H1 (cell line): ENCODE measurements around the gene DGKK. TPM values are rescaled to one million over a fixed set of nuclear protein-coding genes. Genes with fewer than 3 reads are reported as not detected.

Experiments used
- CTCF ChIA-PET: fragments of 300-600 bp; sonication (Branson Sonifier 250); formaldehyde crosslinking; loops from one replicate; lab custom pipeline; 2021; ENCODE audit not compliant: partially characterized antibody; lab: Charles Lee
- POLR2A ChIA-PET: fragments of 300-600 bp; sonication (Branson Sonifier 250); formaldehyde crosslinking; loops from one replicate; lab custom pipeline; 2021; ENCODE audit warnings: inconsistent platforms; ENCODE audit not compliant: partially characterized antibody; lab: Charles Lee
- DNase-seq, 2 experiments: peaks; one replicate each; pipeline versions ENCODE4 v3.0.0 to v3.0.0-alpha.2; 2010 to 2022; ENCODE audit warnings: low spot score in 2 of 2, low read depth in 1 of 2, mixed read lengths in 1 of 2
- FAIRE-seq: peaks from 2 replicates; lab custom pipeline; 2011; peaks lifted over from hg19 to GRCh38; lab: Jason Lieb, UNC
- H2AFZ ChIP-seq: 2 replicates; pipeline ENCODE4 v1.8.1; 2012; ENCODE audit warnings: low read length, inconsistent platforms
- H2AK5ac ChIP-seq: 2 replicates; pipeline ENCODE4 v1.6.1; 2013; ENCODE audit warnings: low read depth, low read length
- H2BK120ac ChIP-seq: replicated peaks from 2 replicates; pipeline ENCODE3; 2013; ENCODE audit warnings: low read depth, low read length, inconsistent platforms
- H2BK12ac ChIP-seq: 2 replicates; pipeline ENCODE4 v1.6.1; 2013; ENCODE audit warnings: low read depth, low read length
- H2BK15ac ChIP-seq: 2 replicates; pipeline ENCODE4 v1.6.1; 2013; ENCODE audit warnings: low read length
- H2BK20ac ChIP-seq: 2 replicates; pipeline ENCODE4 v1.6.1; 2013; ENCODE audit warnings: low read length
- H2BK5ac ChIP-seq: 2 replicates; pipeline ENCODE4 v1.6.1; 2013; ENCODE audit warnings: low read depth, low read length
- H3K14ac ChIP-seq: 2 replicates; pipeline ENCODE4 v1.6.1; 2013; ENCODE audit warnings: inconsistent platforms; ENCODE audit not compliant: insufficient read length
- H3K18ac ChIP-seq: 2 replicates; pipeline ENCODE4 v1.6.1; 2013; ENCODE audit warnings: low read length; ENCODE audit errors: extremely low read depth
- H3K23ac ChIP-seq: 2 replicates; pipeline ENCODE4 v1.6.1; 2013; ENCODE audit warnings: inconsistent platforms; ENCODE audit not compliant: insufficient read length
- H3K23me2 ChIP-seq: 2 replicates; pipeline ENCODE4 v1.6.1; 2013; ENCODE audit warnings: low read depth, low read length
- H3K27ac ChIP-seq: 2 replicates; pipeline ENCODE4 v1.6.1; 2011; ENCODE audit warnings: low read depth, low read length, inconsistent platforms
- H3K27me3 ChIP-seq, 4 experiments: replicated peaks in 1 of 4; 1 replicate in 1 of 4; 2 replicates in 3 of 4; pipeline versions ENCODE4 v1.6.1 to v1.8.1; 2011 to 2013; ENCODE audit warnings: low read length in 3 of 4, mild to moderate bottlenecking in 3 of 4, inconsistent platforms in 2 of 4, mixed read lengths in 2 of 4, moderate library complexity in 1 of 4; ENCODE audit not compliant: control insufficient read depth in 3 of 4, insufficient read depth in 3 of 4; ENCODE audit errors: extremely low read depth in 1 of 4
- H3K36me3 ChIP-seq, 4 experiments: 2 replicates each; pipeline versions ENCODE4 v1.6.1 to v1.8.1; 2011 to 2013; ENCODE audit warnings: mild to moderate bottlenecking in 4 of 4, low read length in 3 of 4, moderate library complexity in 2 of 4, control low read depth in 1 of 4, inconsistent platforms in 1 of 4; ENCODE audit not compliant: insufficient read depth in 4 of 4, control insufficient read depth in 2 of 4
- H3K4ac ChIP-seq: replicated peaks from 2 replicates; pipeline ENCODE3; 2013; ENCODE audit warnings: low read length, low read depth, mixed read lengths, inconsistent platforms; ENCODE audit not compliant: insufficient read length
- H3K4me1 ChIP-seq, 4 experiments: replicated peaks in 1 of 4; 1 replicate in 1 of 4; 2 replicates in 3 of 4; pipeline versions ENCODE4 v1.6.1 to v1.8.1; 2011 to 2013; ENCODE audit warnings: low read length in 3 of 4, inconsistent platforms in 2 of 4, mixed read lengths in 1 of 4; ENCODE audit not compliant: insufficient read depth in 4 of 4, control insufficient read depth in 3 of 4
- H3K4me2 ChIP-seq, 2 experiments: 2 replicates each; pipeline versions ENCODE4 v1.6.1 to v1.8.1; 2011 to 2013; ENCODE audit warnings: low read depth in 2 of 2, low read length in 2 of 2, control low read depth in 1 of 2, inconsistent platforms in 1 of 2, mild to moderate bottlenecking in 1 of 2; ENCODE audit not compliant: insufficient read depth in 1 of 2
- H3K4me3 ChIP-seq, 4 experiments: fragments of 200-600, 300-600 bp in 1 of 4; sonication (generic), shearing (Covaris generic), sonication (Bioruptor Twin) in 1 of 4; 2 replicates each; pipeline versions ENCODE4 v1.5.1 to v1.8.1; 2011 to 2016; ENCODE audit warnings: low read length in 4 of 4, low read depth in 3 of 4, control low read depth in 2 of 4, inconsistent platforms in 2 of 4, mild to moderate bottlenecking in 2 of 4, mixed read lengths in 1 of 4, moderate library complexity in 1 of 4; ENCODE audit not compliant: insufficient read depth in 2 of 4; ENCODE audit errors: extremely low read depth in 1 of 4
- H3K56ac ChIP-seq: replicated peaks from 2 replicates; pipeline ENCODE3; 2013; ENCODE audit warnings: low read depth, mild to moderate bottlenecking, mixed read lengths, low read length, inconsistent platforms; ENCODE audit not compliant: insufficient read length
- H3K79me1 ChIP-seq: 2 replicates; pipeline ENCODE4 v1.6.1; 2013; ENCODE audit warnings: low read depth, low read length, control low read depth
- H3K79me2 ChIP-seq, 2 experiments: 2 replicates each; pipeline versions ENCODE4 v1.6.1 to v1.8.1; 2012 to 2013; ENCODE audit warnings: low read length in 2 of 2, mild to moderate bottlenecking in 2 of 2, inconsistent platforms in 1 of 2; ENCODE audit not compliant: insufficient read depth in 2 of 2, control insufficient read depth in 1 of 2
- H3K9ac ChIP-seq, 4 experiments: replicated peaks in 1 of 4; 1 replicate in 1 of 4; 2 replicates in 3 of 4; pipeline versions ENCODE4 v1.6.1 to v1.8.1; 2011 to 2013; ENCODE audit warnings: low read depth in 3 of 4, low read length in 3 of 4, control low read depth in 2 of 4, mild to moderate bottlenecking in 2 of 4, moderate library complexity in 2 of 4, inconsistent platforms in 1 of 4; ENCODE audit errors: extremely low read depth in 1 of 4
- H3K9me3 ChIP-seq, 2 experiments: 2 replicates each; pipeline versions ENCODE4 v1.6.1 to v1.8.1; 2012 to 2013; ENCODE audit warnings: mild to moderate bottlenecking in 2 of 2, moderate library complexity in 2 of 2, control low read depth in 1 of 2, inconsistent platforms in 1 of 2, low read depth in 1 of 2, low read length in 1 of 2, mixed read lengths in 1 of 2; ENCODE audit not compliant: insufficient read depth in 2 of 2
- H4K20me1 ChIP-seq, 2 experiments: replicated peaks in 1 of 2; 2 replicates each; pipeline versions ENCODE3 to v1.8.1; 2011 to 2013; ENCODE audit warnings: inconsistent platforms in 2 of 2, low read length in 2 of 2, mild to moderate bottlenecking in 1 of 2; ENCODE audit not compliant: insufficient read depth in 2 of 2, control insufficient read depth in 1 of 2
- H4K5ac ChIP-seq: 2 replicates; pipeline ENCODE4 v1.6.1; 2013; ENCODE audit warnings: low read length, low read depth, mixed read lengths, inconsistent platforms; ENCODE audit not compliant: insufficient read length
- H4K8ac ChIP-seq: 2 replicates; pipeline ENCODE4 v1.8.0; 2013; ENCODE audit warnings: mild to moderate bottlenecking, moderate library complexity, low read length, inconsistent platforms; ENCODE audit not compliant: insufficient read depth; ENCODE audit errors: extremely low read depth
- H4K91ac ChIP-seq: replicated peaks from 2 replicates; pipeline ENCODE3; 2013; ENCODE audit warnings: low read length, mixed read lengths, inconsistent platforms; ENCODE audit not compliant: insufficient read length
- BACH1 ChIP-seq: IDR thresholded peaks from 2 replicates; pipeline ENCODE4 v1.6.1; 2012; ENCODE audit warnings: low read length, improper control_type of control experiment
- HDAC2 ChIP-seq, 2 experiments: fragments of 300-600 bp in 1 of 2; sonication (generic) in 1 of 2; IDR thresholded peaks; 2 replicates each; pipeline ENCODE4 v1.6.1; 2011 to 2012; ENCODE audit warnings: low read depth in 2 of 2, low read length in 2 of 2, mild to moderate bottlenecking in 2 of 2, moderate library complexity in 2 of 2, borderline replicate concordance in 1 of 2, inconsistent platforms in 1 of 2
- KDM1A ChIP-seq: fragments of 200-600, 300-600 bp; sonication (generic); IDR thresholded peaks from 2 replicates; pipeline ENCODE4 v1.7.1; 2016; ENCODE audit warnings: mild to moderate bottlenecking, low read length, borderline replicate concordance
- RAD21 ChIP-seq, 2 experiments: IDR thresholded peaks in 1 of 2; conservative IDR thresholded peaks in 1 of 2; 2 replicates each; pipeline ENCODE4 v1.6.1; 2011; ENCODE audit warnings: low read depth in 2 of 2, low read length in 2 of 2, improper control_type of control experiment in 1 of 2, inconsistent platforms in 1 of 2, mild to moderate bottlenecking in 1 of 2, moderate library complexity in 1 of 2
- SIX5 ChIP-seq: IDR thresholded peaks from 2 replicates; pipeline ENCODE4 v1.6.1; 2011; ENCODE audit warnings: mild to moderate bottlenecking, low read depth, low read length
- SRF ChIP-seq: IDR thresholded peaks from 2 replicates; pipeline ENCODE4 v1.6.1; 2011; ENCODE audit warnings: mild to moderate bottlenecking, low read depth, low read length, moderate library complexity
- WGBS, 2 experiments: shearing (Covaris generic) in 1 of 2; methylation state at CpG; one replicate each; pipeline versions ENCODE4 v1.1.6 to v1.1.7; 2013 to 2015; ENCODE audit warnings: low lambda C conversion rate in 2 of 2, mixed read lengths in 2 of 2, inconsistent platforms in 1 of 2, low coverage in 1 of 2, missing lambda C conversion rate in 1 of 2; ENCODE audit not compliant: insufficient replicate concordance in 2 of 2, insufficient coverage in 1 of 2, insufficient read length in 1 of 2; ENCODE audit errors: extremely low coverage in 1 of 2, missing lambda C conversion rate in 1 of 2; 5-methylcytosine and 5-hydroxymethylcytosine counted together
- polyA plus RNA-seq, 7 experiments: library from polyadenylated mRNA; depleted of rRNA in 3 of 7; stranded (reverse) in 5 of 7; unstranded in 2 of 7; fragments of >200 nt in 5 of 7; fragments of 200-250 nt in 2 of 7; gene quantifications; 1 replicate in 5 of 7; 2 replicates in 1 of 7; 4 replicates in 1 of 7; pipeline versions ENCODE4 v1.2.1 to v1.2.3, GENCODE V29; 2011 to 2013; ENCODE audit warnings: missing spikeins in 2 of 7, mixed read lengths in 2 of 7
- total RNA-seq: library from RNA; stranded (reverse); fragmentation: NEBNext Ultra II Directional; extraction: Animal tissue kit (Norgen Biotek cat#: 25700); gene quantifications from 2 replicates; pipeline ENCODE4 v1.2.1, GENCODE V29; 2021
- TF ChIP-seq, protein P1 (sequence below): IDR thresholded peaks from 2 replicates; pipeline ENCODE4 v1.6.1; 2012; ENCODE audit warnings: inconsistent platforms
- TF ChIP-seq, protein P2 (sequence below), 3 experiments: IDR thresholded peaks; 1 replicate in 2 of 3; 2 replicates in 1 of 3; pipeline versions ENCODE4 v1.5.1 to v1.6.1; 2011; ENCODE audit warnings: low read length in 3 of 3, mild to moderate bottlenecking in 3 of 3, inconsistent platforms in 2 of 3, low read depth in 1 of 3, moderate library complexity in 1 of 3; ENCODE audit not compliant: insufficient read depth in 1 of 3; ENCODE audit errors: control extremely low read depth in 1 of 3

The DGKK gene
- total and polyA plus RNA-seq, 2 of the 8 experiments (the other 6 are each of a cell fraction or from before 2014, with no cell fraction given) = 4.9 to 19.2 TPM

DNA sequence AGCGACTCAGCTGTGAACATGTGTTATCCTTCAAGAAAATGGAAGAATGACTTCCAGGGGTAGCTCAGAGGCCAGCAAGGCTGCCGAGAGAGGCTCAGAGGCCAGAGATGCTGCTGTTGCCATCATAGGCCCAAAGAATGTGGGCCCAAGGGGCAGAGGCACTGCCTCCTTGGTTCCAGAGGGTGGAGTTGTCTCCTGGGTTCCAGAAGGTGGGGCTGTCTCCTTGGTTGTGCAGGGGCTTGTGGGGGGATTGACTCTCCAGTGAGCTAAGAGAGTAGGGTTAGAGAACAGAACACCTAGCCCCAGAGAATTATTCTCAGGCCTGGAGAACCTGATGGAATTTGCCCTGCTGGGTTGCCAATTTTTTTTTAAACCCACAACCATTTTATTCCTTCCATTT, 62.6 kb downstream of the DGKK start:
- Histone ChIP-seq H3K27ac (no peak overlapping the region), H3K9ac (no peak overlapping the region), H3K14ac (no peak overlapping the region), H3K79me1 (no peaks in the 10 kb centered on the region), H3K4me3 (no peak overlapping the region), H3K4me1 (no peaks in the 10 kb centered on the region), H3K4ac (no peak overlapping the region), H3K23ac (no peak overlapping the region), H2BK5ac (no peak overlapping the region), H3K4me2 (no peak overlapping the region), H3K27me3 (no peaks in the 10 kb centered on the region), H4K5ac (no peak overlapping the region), H2BK20ac (no peak overlapping the region), H4K20me1 (no peaks in the 10 kb centered on the region), H3K23me2 (no peaks in the 10 kb centered on the region), H4K91ac (no peak overlapping the region), H2BK120ac (no peak overlapping the region), H3K36me3 (peaks cover 0 to 1% (median 0%) of the 10 kb centered on the region in 4 experiments; a peak in 3 of 8 replicates), H3K9me3 (no peaks in the 10 kb centered on the region), H2AFZ (no peak overlapping the region), H3K18ac (no peak overlapping the region), H3K79me2 (no peaks in the 10 kb centered on the region), H4K8ac (no peak overlapping the region), H2BK12ac (no peak overlapping the region), H2BK15ac (no peak overlapping the region), H3K56ac (no peak overlapping the region), H2AK5ac (no peak overlapping the region)
- DNase-seq (peak in 1 of 2 experiments; percentile 2), FAIRE-seq (no peak)
- WGBS, 2 experiments = 100% methylated on average over 2 of the region's 2 CpGs; no CpG with 5 or more reads in 1 of the 2 experiments
- ChIA-PET POLR2A (no interaction called here), CTCF (interaction anchor here (0.7 to 1.7 kb wide), 9 partner anchors 10 to 274 kb away, joined by 3 to 7 read pairs (median 3); no protein-coding TSS in a partner anchor)
- no peak for TF ChIP-seq KDM1A
- TF ChIP-seq, protein P1, sequence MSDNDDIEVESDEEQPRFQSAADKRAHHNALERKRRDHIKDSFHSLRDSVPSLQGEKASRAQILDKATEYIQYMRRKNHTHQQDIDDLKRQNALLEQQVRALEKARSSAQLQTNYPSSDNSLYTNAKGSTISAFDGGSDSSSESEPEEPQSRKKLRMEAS = no peak
- TF ChIP-seq SRF = no peak
- TF ChIP-seq, protein P2, sequence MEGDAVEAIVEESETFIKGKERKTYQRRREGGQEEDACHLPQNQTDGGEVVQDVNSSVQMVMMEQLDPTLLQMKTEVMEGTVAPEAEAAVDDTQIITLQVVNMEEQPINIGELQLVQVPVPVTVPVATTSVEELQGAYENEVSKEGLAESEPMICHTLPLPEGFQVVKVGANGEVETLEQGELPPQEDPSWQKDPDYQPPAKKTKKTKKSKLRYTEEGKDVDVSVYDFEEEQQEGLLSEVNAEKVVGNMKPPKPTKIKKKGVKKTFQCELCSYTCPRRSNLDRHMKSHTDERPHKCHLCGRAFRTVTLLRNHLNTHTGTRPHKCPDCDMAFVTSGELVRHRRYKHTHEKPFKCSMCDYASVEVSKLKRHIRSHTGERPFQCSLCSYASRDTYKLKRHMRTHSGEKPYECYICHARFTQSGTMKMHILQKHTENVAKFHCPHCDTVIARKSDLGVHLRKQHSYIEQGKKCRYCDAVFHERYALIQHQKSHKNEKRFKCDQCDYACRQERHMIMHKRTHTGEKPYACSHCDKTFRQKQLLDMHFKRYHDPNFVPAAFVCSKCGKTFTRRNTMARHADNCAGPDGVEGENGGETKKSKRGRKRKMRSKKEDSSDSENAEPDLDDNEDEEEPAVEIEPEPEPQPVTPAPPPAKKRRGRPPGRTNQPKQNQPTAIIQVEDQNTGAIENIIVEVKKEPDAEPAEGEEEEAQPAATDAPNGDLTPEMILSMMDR (IDR thresholded peaks at IDR 0.05; ENCODE audit: control extremely low read depth in 1 of 3, insufficient read depth in 1 of 3, low read depth in 1 of 3, low read length in 3 of 3) = peak; percentile 45 to 58 (median 51)
- peak; percentile 68 to 78 for TF ChIP-seq RAD21 (IDR thresholded peaks at IDR 0.05 in 1 of 2, conservative IDR thresholded peaks at IDR 0.05 in 1 of 2; ENCODE audit: low read depth in 2 of 2, low read length in 2 of 2)
- no peak for TF ChIP-seq HDAC2 (IDR thresholded peaks at IDR 0.05; ENCODE audit: borderline replicate concordance in 1 of 2, low read depth in 2 of 2, low read length in 2 of 2)
- no peak for TF ChIP-seq SIX5
- TF ChIP-seq BACH1 = no peak
